ENCODE results near the gene SCARF1.

GRCh38 chr17:1591474-1592090, 54.0 kb downstream of the SCARF1 start:
- TF ChIP-seq CSRNP3 (CRISPR knock-in tag; IDR thresholded peaks at IDR 0.05) (no peak), ZFP30 (CRISPR knock-in tag; IDR thresholded peaks at IDR 0.05) (no peak), ARNTL (CRISPR knock-in tag; IDR thresholded peaks at IDR 0.05; ENCODE audit: borderline replicate concordance, low read depth) (no peak), ZNF565 (CRISPR knock-in tag; conservative IDR thresholded peaks at IDR 0.05; ENCODE audit: low read depth) (no peak), SNAI2 (CRISPR knock-in tag; IDR thresholded peaks at IDR 0.05) (no peak), GLIS3 (CRISPR knock-in tag; IDR thresholded peaks at IDR 0.05) (no peak), PPARA (CRISPR knock-in tag; IDR thresholded peaks at IDR 0.05; ENCODE audit: borderline replicate concordance) (no peak), PATZ1 (CRISPR knock-in tag; IDR thresholded peaks at IDR 0.05; ENCODE audit: borderline replicate concordance) (no peak), TSHZ2 (CRISPR knock-in tag; IDR thresholded peaks at IDR 0.05) (no peak), BACH2 (CRISPR knock-in tag; IDR thresholded peaks at IDR 0.05; ENCODE audit: borderline replicate concordance) (no peak), CREB5 (CRISPR knock-in tag; IDR thresholded peaks at IDR 0.05; ENCODE audit: low read depth) (no peak), ISL1 (CRISPR knock-in tag; IDR thresholded peaks at IDR 0.05) (no peak), POU6F1 (CRISPR knock-in tag; IDR thresholded peaks at IDR 0.05; ENCODE audit: borderline replicate concordance, low read depth) (no peak), TCF4 (CRISPR knock-in tag; IDR thresholded peaks at IDR 0.05; ENCODE audit: borderline replicate concordance) (no peak)
